CD4-positive, alpha-beta T cell treated with Interferon alpha-2 for 1 hour (primary cell): ENCODE results near the gene SLC12A5.
A peak's percentile ranks its signal among the peaks of the same experiment; 100 is the strongest.

Experiments used
- DNase-seq, 2 donors: peaks; one replicate each; pipeline ENCODE4 v3.0.0-alpha.2; 2020 to 2022

The SLC12A5 gene

GRCh38 chr20:46056027-46056833 lies 27.2 kb downstream of the SLC12A5 start:
- DNase-seq = no peak

GRCh38 chr20:46056970-46057855 lies 28.2 kb downstream of the SLC12A5 start:
- no peak for DNase-seq

GRCh38 chr20:46057856-46058598 lies 29.0 kb downstream of the SLC12A5 start:
- DNase-seq = peak; percentile 20 to 45

GRCh38 chr20:46058599-46059281 lies 29.7 kb downstream of the SLC12A5 start:
- no peak for DNase-seq

GRCh38 chr20:46060301-46060881 lies 31.4 kb downstream of the SLC12A5 start:
- peak in 1 of 2 donors; percentile 31 for DNase-seq

GRCh38 chr20:46060975-46061374 lies 32.0 kb downstream of the SLC12A5 start:
- DNase-seq = no peak

- DNase-seq = no peak
These were observed 33.1 kb downstream of the SLC12A5 start for GRCh38 chr20:46062151-46062550.

GRCh38 chr20:46062621-46063020 lies 33.6 kb downstream of the SLC12A5 start:
- DNase-seq = no peak

GRCh38 chr20:46063151-46063550 lies 34.1 kb downstream of the SLC12A5 start:
- no peak for DNase-seq

GRCh38 chr20:46063652-46064054 lies 34.6 kb downstream of the SLC12A5 start:
- no peak for DNase-seq

- DNase-seq = no peak
These were observed 36.0 kb downstream of the SLC12A5 start for GRCh38 chr20:46065006-46065405.

GRCh38 chr20:46065691-46066090 lies 36.7 kb downstream of the SLC12A5 start:
- DNase-seq = no peak

- DNase-seq = no peak
These were observed 41.3 kb downstream of the SLC12A5 start for GRCh38 chr20:46070215-46070900.

GRCh38 chr20:46071573-46071972 lies 42.6 kb downstream of the SLC12A5 start:
- DNase-seq = no peak

GRCh38 chr20:46073024-46073423 lies 44.0 kb downstream of the SLC12A5 start:
- no peak for DNase-seq

- DNase-seq = no peak
These were observed 44.4 kb downstream of the SLC12A5 start for GRCh38 chr20:46073443-46073842.

- DNase-seq = no peak
These were observed 45.0 kb downstream of the SLC12A5 start for GRCh38 chr20:46074006-46074405.

GRCh38 chr20:46076806-46077205 lies 47.8 kb downstream of the SLC12A5 start:
- DNase-seq = no peak

GRCh38 chr20:46077642-46078305 lies 48.8 kb downstream of the SLC12A5 start:
- no peak for DNase-seq

- DNase-seq = no peak
These were observed 49.9 kb downstream of the SLC12A5 start for GRCh38 chr20:46078954-46079353.

- DNase-seq = no peak
These were observed 52.1 kb downstream of the SLC12A5 start for GRCh38 chr20:46081074-46081473.
